ENCODE results near the gene NT5DC3.

- TF ChIP-seq CTCF (IDR thresholded peaks at IDR 0.05) (no peak), POLR2A (IDR thresholded peaks at IDR 0.05) (no peak)
These were observed 39.1 kb downstream of the NT5DC3 start for GRCh38 chr12:103801709-103802585.
